ENCODE measurements around the gene TMEM169. TPM values are rescaled to one million over a fixed set of nuclear protein-coding genes. Genes with fewer than 3 reads are reported as not detected.
"Not testable (repeated sequence)": the region's sequence is repeated elsewhere in the genome, so short reads cannot be mapped to it uniquely, and the experiment has no call there.

TMEM169 gene
- total RNA-seq, 1 donor from 2014 or later, result 166 TPM

DNA sequence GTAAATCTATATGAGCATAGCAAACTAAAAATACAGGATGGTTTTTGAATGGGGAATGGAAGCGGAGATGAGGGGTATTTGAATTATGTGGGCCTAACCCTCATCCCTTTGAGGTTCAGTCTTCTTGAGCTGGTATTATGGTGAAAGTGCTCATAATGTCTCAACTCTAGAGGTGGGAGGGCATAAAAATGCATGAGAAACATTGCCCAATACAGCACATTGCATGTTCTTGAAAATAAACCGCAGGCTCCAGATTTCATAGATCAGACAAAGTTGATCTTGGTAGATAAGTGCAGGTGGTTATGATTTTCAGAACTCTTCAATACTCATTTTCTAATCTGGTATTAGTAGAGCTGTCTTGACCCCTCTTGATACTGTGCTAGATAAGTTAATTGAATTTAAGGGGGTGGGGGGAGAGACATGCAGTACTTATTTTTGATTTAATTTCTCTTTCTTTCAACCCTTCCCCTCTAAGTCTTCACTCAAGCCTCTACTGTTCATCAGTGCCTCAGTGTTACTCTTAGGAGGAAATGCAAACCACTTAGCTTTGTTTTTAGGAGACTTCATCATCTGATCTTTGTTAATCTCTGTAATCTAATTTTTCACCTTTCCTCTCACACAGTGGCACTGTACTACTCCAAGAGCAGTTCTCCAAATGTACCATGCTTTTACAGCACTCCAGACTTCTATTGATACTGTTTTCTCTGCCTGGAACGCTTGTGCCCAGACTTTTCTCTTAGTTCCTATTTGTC, 49.6 kb downstream of the TMEM169 start:
- Mint-ChIP-seq H3K9me3 (ENCODE audit: unreplicated experiment) (peaks cover 8% of the 10 kb centered on the region), H3K27me3 (ENCODE audit: unreplicated experiment) (no peaks in the 10 kb centered on the region), H3K27ac (ENCODE audit: unreplicated experiment) (peak overlapping the region; percentile 80), H3K4me1 (ENCODE audit: low read depth, unreplicated experiment) (peaks cover 20% of the 10 kb centered on the region), H3K36me3 (ENCODE audit: unreplicated experiment) (peaks cover 4% of the 10 kb centered on the region), H3K4me3 (ENCODE audit: unreplicated experiment) (no peak overlapping the region)
- TF ChIP-seq, protein P1, sequence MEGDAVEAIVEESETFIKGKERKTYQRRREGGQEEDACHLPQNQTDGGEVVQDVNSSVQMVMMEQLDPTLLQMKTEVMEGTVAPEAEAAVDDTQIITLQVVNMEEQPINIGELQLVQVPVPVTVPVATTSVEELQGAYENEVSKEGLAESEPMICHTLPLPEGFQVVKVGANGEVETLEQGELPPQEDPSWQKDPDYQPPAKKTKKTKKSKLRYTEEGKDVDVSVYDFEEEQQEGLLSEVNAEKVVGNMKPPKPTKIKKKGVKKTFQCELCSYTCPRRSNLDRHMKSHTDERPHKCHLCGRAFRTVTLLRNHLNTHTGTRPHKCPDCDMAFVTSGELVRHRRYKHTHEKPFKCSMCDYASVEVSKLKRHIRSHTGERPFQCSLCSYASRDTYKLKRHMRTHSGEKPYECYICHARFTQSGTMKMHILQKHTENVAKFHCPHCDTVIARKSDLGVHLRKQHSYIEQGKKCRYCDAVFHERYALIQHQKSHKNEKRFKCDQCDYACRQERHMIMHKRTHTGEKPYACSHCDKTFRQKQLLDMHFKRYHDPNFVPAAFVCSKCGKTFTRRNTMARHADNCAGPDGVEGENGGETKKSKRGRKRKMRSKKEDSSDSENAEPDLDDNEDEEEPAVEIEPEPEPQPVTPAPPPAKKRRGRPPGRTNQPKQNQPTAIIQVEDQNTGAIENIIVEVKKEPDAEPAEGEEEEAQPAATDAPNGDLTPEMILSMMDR (IDR thresholded peaks at IDR 0.05; ENCODE audit: partially characterized antibody, unreplicated experiment), result no peak
- DNase-seq, result no peak

DNA sequence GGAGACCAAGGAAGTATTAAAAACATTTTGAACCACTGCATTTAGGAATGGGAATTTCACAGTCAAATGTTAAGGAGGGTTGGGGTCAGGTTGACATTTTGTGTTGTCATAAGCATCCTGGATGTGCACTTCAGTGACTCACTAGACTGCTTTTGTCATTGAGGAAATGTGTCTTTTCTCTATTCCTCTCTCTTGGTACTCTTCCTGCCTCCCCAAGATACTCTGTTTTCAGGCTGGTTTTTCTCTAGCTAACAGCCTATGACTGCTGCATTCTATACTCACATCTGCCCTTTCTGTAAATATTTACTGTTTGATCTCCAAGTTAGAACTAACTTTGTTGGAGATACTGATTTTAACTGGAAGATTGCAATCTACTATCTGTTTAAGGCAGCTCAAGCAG, 50.9 kb downstream of the TMEM169 start:
- Mint-ChIP-seq H3K36me3 (ENCODE audit: unreplicated experiment) (peaks cover 4% of the 10 kb centered on the region), H3K9me3 (ENCODE audit: unreplicated experiment) (peaks cover 8% of the 10 kb centered on the region), H3K27me3 (ENCODE audit: unreplicated experiment) (no peaks in the 10 kb centered on the region), H3K4me3 (ENCODE audit: unreplicated experiment) (no peak overlapping the region), H3K4me1 (ENCODE audit: low read depth, unreplicated experiment) (peaks cover 20% of the 10 kb centered on the region), H3K27ac (ENCODE audit: unreplicated experiment) (no peak overlapping the region)
- TF ChIP-seq, protein P1 (IDR thresholded peaks at IDR 0.05; ENCODE audit: partially characterized antibody, unreplicated experiment), result no peak
- no peak for DNase-seq

DNA sequence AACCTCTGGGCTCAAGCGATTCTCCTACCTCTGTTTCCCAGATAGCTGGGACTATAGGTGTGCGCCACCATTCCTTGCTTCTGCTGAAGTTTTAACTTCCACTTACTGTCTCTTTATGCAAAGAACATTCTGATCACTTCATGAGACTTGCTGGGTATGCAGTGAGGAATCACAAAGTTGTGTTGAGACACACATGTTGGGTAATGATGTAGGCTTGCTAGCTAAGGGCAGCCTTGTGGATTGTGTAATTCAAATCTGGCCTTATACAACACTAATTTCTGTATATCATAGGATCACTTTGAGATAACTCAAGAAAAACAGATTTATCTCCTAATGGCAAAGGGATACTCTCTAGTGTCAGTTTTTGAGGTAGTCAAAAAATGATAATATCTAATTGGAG, 51.7 kb downstream of the TMEM169 start:
- Mint-ChIP-seq H3K36me3 (ENCODE audit: unreplicated experiment) (peaks cover 4% of the 10 kb centered on the region), H3K4me1 (ENCODE audit: low read depth, unreplicated experiment) (peaks cover 20% of the 10 kb centered on the region), H3K9me3 (ENCODE audit: unreplicated experiment) (peaks cover 8% of the 10 kb centered on the region), H3K4me3 (ENCODE audit: unreplicated experiment) (no peak overlapping the region), H3K27ac (ENCODE audit: unreplicated experiment) (no peak overlapping the region), H3K27me3 (ENCODE audit: unreplicated experiment) (no peaks in the 10 kb centered on the region)
- no peak for DNase-seq
- TF ChIP-seq, protein P1 (IDR thresholded peaks at IDR 0.05; ENCODE audit: partially characterized antibody, unreplicated experiment), result no peak

DNA sequence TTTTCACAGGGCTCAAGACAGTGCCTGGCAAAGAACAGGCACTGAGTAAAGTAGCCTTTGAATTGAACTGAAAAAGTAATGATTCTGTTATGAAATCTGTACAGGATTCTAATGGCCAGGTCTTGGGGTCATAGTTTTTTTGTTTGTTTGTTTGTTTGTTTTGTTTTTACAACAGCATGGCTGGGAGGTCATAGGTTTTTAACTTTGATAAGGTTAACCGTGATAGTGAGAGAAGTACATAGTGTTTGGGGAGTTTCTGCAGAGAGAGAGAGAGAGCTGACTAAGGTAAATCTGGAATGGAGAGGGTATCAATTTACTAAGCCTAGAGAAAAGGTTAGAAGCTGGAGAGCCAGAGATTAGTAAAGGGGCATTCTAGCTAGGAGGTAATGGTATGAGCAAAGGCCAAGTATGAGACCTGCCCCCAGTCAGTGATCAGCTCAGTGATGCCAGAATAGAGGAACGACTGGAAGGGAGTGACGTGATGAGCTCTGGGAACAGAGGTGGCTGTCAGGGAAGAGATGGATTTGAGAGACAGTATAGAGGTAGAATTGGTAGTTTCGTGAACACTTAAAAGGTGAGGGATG, 53.3 kb downstream of the TMEM169 start:
- Mint-ChIP-seq H3K9me3 (ENCODE audit: unreplicated experiment) (peaks cover 10% of the 10 kb centered on the region), H3K27ac (ENCODE audit: unreplicated experiment) (peak overlapping the region; percentile 54), H3K27me3 (ENCODE audit: unreplicated experiment) (no peaks in the 10 kb centered on the region), H3K4me1 (ENCODE audit: low read depth, unreplicated experiment) (peaks cover 20% of the 10 kb centered on the region), H3K36me3 (ENCODE audit: unreplicated experiment) (peaks cover 4% of the 10 kb centered on the region), H3K4me3 (ENCODE audit: unreplicated experiment) (no peak overlapping the region)
- TF ChIP-seq, protein P1 (IDR thresholded peaks at IDR 0.05; ENCODE audit: partially characterized antibody, unreplicated experiment), result no peak
- no peak for DNase-seq

DNA sequence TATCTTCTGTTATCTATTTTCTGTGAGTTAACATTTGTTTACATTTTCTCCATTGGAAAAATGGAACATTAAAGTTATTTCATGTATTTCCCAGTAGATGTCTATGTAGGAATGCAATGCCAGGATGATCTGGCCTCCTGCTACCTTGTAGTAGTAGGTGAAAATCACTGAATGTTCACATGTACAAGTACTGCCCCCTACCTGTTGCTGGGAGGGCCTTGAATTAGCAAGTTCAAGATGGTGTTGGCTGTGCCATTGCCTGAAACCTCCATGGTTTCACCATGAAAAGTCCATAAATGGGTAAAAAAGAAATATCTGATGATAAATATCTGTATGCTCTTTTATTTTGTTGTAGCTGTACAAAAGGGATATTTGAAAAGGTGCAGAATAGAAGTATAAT, 58.2 kb downstream of the TMEM169 start:
- H3K9me3 Mint-ChIP-seq (ENCODE audit: unreplicated experiment), result peaks cover 6% of the 10 kb centered on the region
- no peak overlapping the region for H3K27ac Mint-ChIP-seq (ENCODE audit: unreplicated experiment)
- H3K4me1 Mint-ChIP-seq (ENCODE audit: low read depth, unreplicated experiment), result peaks cover 2% of the 10 kb centered on the region
- TF ChIP-seq, protein P1 (IDR thresholded peaks at IDR 0.05; ENCODE audit: partially characterized antibody, unreplicated experiment), result no peak
- peaks cover 2% of the 10 kb centered on the region for H3K36me3 Mint-ChIP-seq (ENCODE audit: unreplicated experiment)
- H3K4me3 Mint-ChIP-seq (ENCODE audit: unreplicated experiment), result no peak overlapping the region
- no peak for DNase-seq
- H3K27me3 Mint-ChIP-seq (ENCODE audit: unreplicated experiment), result no peaks in the 10 kb centered on the region

DNA sequence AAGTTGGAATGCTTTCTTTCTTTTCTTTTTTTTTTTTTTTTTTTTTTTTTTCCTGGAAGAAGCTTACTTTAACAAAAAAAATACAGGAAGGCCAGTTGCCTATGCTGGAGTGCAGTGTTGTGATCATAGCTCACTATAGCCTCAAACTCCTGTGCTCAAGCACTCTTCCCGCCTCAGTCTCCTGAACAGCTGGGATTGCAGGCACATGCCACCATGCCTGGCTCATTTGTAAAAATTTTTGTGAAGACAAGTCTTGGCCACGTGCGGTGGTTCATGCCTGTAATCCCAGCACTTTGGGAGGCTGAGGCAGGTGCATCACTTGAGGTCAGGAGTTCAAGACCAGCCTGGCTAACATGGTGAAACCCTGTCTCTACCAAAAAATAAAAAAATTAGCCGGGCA, 59.8 kb downstream of the TMEM169 start:
- not testable (repeated sequence) for H3K27ac Mint-ChIP-seq (ENCODE audit: unreplicated experiment); H3K27me3 Mint-ChIP-seq (ENCODE audit: unreplicated experiment); DNase-seq; H3K9me3 Mint-ChIP-seq (ENCODE audit: unreplicated experiment); H3K4me1 Mint-ChIP-seq (ENCODE audit: low read depth, unreplicated experiment); H3K4me3 Mint-ChIP-seq (ENCODE audit: unreplicated experiment); H3K36me3 Mint-ChIP-seq (ENCODE audit: unreplicated experiment)

Measured in glutamatergic neuron (in vitro differentiated cells).